GM18951 (cell line): ENCODE data around the gene MYO1H.

ENCODE experiments used
- POLR2A ChIP-seq: IDR thresholded peaks from 4 replicates; pipeline ENCODE4 v1.6.1; 2011; ENCODE audit warnings: mild to moderate bottlenecking; ENCODE audit not compliant: insufficient read length, insufficient read depth; ENCODE audit errors: extremely low read depth
- in situ Hi-C: fragments of 300-500 bp; cut with MboI; formaldehyde crosslinking; loops from one replicate; pipeline ENCODE4 v1.12.0; 2022; ENCODE audit warnings: low sequenced_read_pairs, mixed read lengths, inconsistent platforms; ENCODE audit not compliant: unreplicated experiment

The MYO1H gene

GRCh38 chr12:109329003-109329402 is 18.7 kb upstream of the MYO1H start:
- in situ Hi-C loops = no loop called here
- TF ChIP-seq POLR2A = no peak

- no peak for TF ChIP-seq POLR2A
- in situ Hi-C loops = no loop called here
Measured at GRCh38 chr12:109329686-109330085, 18.0 kb upstream of the MYO1H start.

GRCh38 chr12:109330282-109331230 is 17.1 kb upstream of the MYO1H start:
- in situ Hi-C loops = no loop called here

GRCh38 chr12:109331301-109331952 is 16.3 kb upstream of the MYO1H start:
- in situ Hi-C loops = no loop called here

More at GRCh38 chr12:109330282-109331230, 17.1 kb upstream of the MYO1H start:
- TF ChIP-seq POLR2A = no peak

GRCh38 chr12:109334887-109335286 is 12.8 kb upstream of the MYO1H start:
- in situ Hi-C loops = no loop called here
- TF ChIP-seq POLR2A = no peak

More at GRCh38 chr12:109331301-109331952, 16.3 kb upstream of the MYO1H start:
- TF ChIP-seq POLR2A = no peak

- in situ Hi-C loops = no loop called here
Measured at GRCh38 chr12:109336593-109336992, 11.1 kb upstream of the MYO1H start.

GRCh38 chr12:109343677-109344076 is 4.0 kb upstream of the MYO1H start:
- in situ Hi-C loops = no loop called here
- TF ChIP-seq POLR2A = no peak

More at GRCh38 chr12:109336593-109336992, 11.1 kb upstream of the MYO1H start:
- TF ChIP-seq POLR2A = no peak

GRCh38 chr12:109345428-109345827 is 2.3 kb upstream of the MYO1H start:
- no peak for TF ChIP-seq POLR2A
- in situ Hi-C loops = no loop called here

GRCh38 chr12:109346920-109347319 is 780 bp upstream of the MYO1H start:
- in situ Hi-C loops = no loop called here
- no peak for TF ChIP-seq POLR2A

GRCh38 chr12:109352184-109352583 is 4.5 kb downstream of the MYO1H start:
- TF ChIP-seq POLR2A = no peak
- in situ Hi-C loops = no loop called here

GRCh38 chr12:109356577-109356976 is 8.9 kb downstream of the MYO1H start:
- in situ Hi-C loops = no loop called here
- TF ChIP-seq POLR2A = no peak

- no peak for TF ChIP-seq POLR2A
- in situ Hi-C loops = no loop called here
Measured at GRCh38 chr12:109357032-109357431, 9.3 kb downstream of the MYO1H start.

- in situ Hi-C loops = no loop called here
- TF ChIP-seq POLR2A = no peak
Measured at GRCh38 chr12:109358154-109358869, 10.6 kb downstream of the MYO1H start.
